CD4-positive, alpha-beta T cell treated with Interleukin-1 beta for 1 hour (primary cell): ENCODE data around the gene WNT5A.

Experiments used
- DNase-seq, 2 donors: peaks; one replicate each; pipeline ENCODE4 v3.0.0-alpha.2; 2020 to 2022

Gene WNT5A

GRCh38 chr3:55480911-55481743 lies 6.0 kb downstream of the WNT5A start:
- DNase-seq, result no peak

GRCh38 chr3:55477306-55478303 lies 9.5 kb downstream of the WNT5A start:
- DNase-seq, result no peak

- DNase-seq, result no peak
These were observed 10.6 kb downstream of the WNT5A start for GRCh38 chr3:55476515-55476914.

GRCh38 chr3:55474213-55474632 lies 12.9 kb downstream of the WNT5A start:
- no peak for DNase-seq

- no peak for DNase-seq
These were observed 13.3 kb downstream of the WNT5A start for GRCh38 chr3:55473788-55474187.

- no peak for DNase-seq
These were observed 15.4 kb downstream of the WNT5A start for GRCh38 chr3:55471522-55472280.

- no peak for DNase-seq
These were observed 16.0 kb downstream of the WNT5A start for GRCh38 chr3:55471084-55471483.

- DNase-seq, result no peak
These were observed 17.1 kb downstream of the WNT5A start for GRCh38 chr3:55469957-55470526.

GRCh38 chr3:55468251-55468650 lies 18.9 kb downstream of the WNT5A start:
- DNase-seq, result no peak

GRCh38 chr3:55467099-55467498 lies 20.0 kb downstream of the WNT5A start:
- DNase-seq, result no peak

GRCh38 chr3:55466526-55466925 lies 20.6 kb downstream of the WNT5A start:
- no peak for DNase-seq

GRCh38 chr3:55461896-55462295 lies 25.2 kb downstream of the WNT5A start:
- DNase-seq, result no peak

- no peak for DNase-seq
These were observed 27.3 kb downstream of the WNT5A start for GRCh38 chr3:55459838-55460237.

- DNase-seq, result no peak
These were observed 28.8 kb downstream of the WNT5A start for GRCh38 chr3:55458181-55458790.

- no peak for DNase-seq
These were observed 31.2 kb downstream of the WNT5A start for GRCh38 chr3:55455915-55456314.

GRCh38 chr3:55454611-55455010 lies 32.5 kb downstream of the WNT5A start:
- no peak for DNase-seq

- no peak for DNase-seq
These were observed 33.1 kb downstream of the WNT5A start for GRCh38 chr3:55453886-55454496.

- DNase-seq, result no peak
These were observed 34.2 kb downstream of the WNT5A start for GRCh38 chr3:55452886-55453285.

- no peak for DNase-seq
These were observed 37.6 kb downstream of the WNT5A start for GRCh38 chr3:55449527-55449926.

- no peak for DNase-seq
These were observed 40.3 kb downstream of the WNT5A start for GRCh38 chr3:55446850-55447249.

- no peak for DNase-seq
These were observed 41.6 kb downstream of the WNT5A start for GRCh38 chr3:55445551-55445950.

- no peak for DNase-seq
These were observed 43.8 kb downstream of the WNT5A start for GRCh38 chr3:55443346-55443745.
